Upper lobe of left lung (tissue), 4 donors: ENCODE results near the gene MN1.

Source experiments
- POLR2A ChIP-seq, 4 donors: fragments of 450-650 bp; IDR thresholded peaks; one replicate each; pipeline ENCODE4 v1.5.1; 2016 to 2017; ENCODE audit warnings: antibody characterized with exemption in 4 of 4, mild to moderate bottlenecking in 2 of 4
- TF ChIP-seq, protein P1 (sequence below), 6 experiments: fragments of 450-650 bp in 4 of 6; fragments of 200-600 bp in 2 of 6; sonication (generic) in 2 of 6; IDR thresholded peaks; one replicate each; pipeline ENCODE4 v1.5.1; 2016 to 2019; ENCODE audit warnings: antibody characterized with exemption in 6 of 6

DNA sequence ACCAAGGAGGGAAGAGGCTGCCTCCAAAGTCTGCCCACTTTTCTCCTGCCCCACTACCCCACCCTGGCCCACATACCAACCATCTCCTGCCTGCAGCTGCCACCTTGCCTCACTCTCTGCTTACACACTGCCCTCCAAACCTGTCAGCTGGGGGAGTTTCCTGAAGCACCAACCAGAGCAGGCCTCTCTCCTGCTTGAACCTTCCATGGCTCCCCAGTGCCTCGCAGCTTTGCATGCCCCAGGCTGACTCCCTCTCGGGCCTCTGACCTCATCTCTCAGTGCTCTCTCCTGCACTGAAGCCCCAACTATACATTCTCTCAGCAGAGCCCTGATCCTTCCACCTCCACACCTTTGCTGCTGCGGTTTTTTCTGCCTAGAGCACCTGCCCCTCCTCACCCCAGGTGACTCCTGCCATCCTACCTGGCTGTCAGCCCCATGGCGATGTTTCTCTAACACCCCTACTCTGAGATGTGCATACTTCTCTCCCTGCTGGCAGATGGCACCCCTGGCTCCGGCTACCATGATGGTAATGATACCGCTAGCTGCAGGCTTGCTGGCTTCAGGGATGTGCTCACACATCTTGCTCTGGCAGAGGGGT is 43.5 kb downstream of the MN1 start:
- TF ChIP-seq, protein P1, sequence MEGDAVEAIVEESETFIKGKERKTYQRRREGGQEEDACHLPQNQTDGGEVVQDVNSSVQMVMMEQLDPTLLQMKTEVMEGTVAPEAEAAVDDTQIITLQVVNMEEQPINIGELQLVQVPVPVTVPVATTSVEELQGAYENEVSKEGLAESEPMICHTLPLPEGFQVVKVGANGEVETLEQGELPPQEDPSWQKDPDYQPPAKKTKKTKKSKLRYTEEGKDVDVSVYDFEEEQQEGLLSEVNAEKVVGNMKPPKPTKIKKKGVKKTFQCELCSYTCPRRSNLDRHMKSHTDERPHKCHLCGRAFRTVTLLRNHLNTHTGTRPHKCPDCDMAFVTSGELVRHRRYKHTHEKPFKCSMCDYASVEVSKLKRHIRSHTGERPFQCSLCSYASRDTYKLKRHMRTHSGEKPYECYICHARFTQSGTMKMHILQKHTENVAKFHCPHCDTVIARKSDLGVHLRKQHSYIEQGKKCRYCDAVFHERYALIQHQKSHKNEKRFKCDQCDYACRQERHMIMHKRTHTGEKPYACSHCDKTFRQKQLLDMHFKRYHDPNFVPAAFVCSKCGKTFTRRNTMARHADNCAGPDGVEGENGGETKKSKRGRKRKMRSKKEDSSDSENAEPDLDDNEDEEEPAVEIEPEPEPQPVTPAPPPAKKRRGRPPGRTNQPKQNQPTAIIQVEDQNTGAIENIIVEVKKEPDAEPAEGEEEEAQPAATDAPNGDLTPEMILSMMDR (IDR thresholded peaks at IDR 0.05), result no peak
- TF ChIP-seq POLR2A (IDR thresholded peaks at IDR 0.05), result no peak
